HepG2 (cell line): ENCODE data around the gene AFF1. TPM values are rescaled to one million over a fixed set of nuclear protein-coding genes. Genes with fewer than 3 reads are reported as not detected.

Experiments used
- ATAC-seq: fragments of 200-7000 bp; cut with Tn5 transposase; 3 replicates; pipeline ENCODE4 v1.9.1; 2020; ENCODE audit warnings: mild to moderate bottlenecking, moderate library complexity
- BruUV-seq: library from RNA; stranded (reverse); fragments of 400-500 nt; replicated peaks from 2 replicates; lab custom pipeline; 2021; lab: Mats Ljungman, UMichigan
- CTCF ChIA-PET: fragments of 300-600 bp; formaldehyde crosslinking; extraction: SDS; loops from one replicate; lab custom pipeline; 2021; ENCODE audit warnings: low total read pairs, inconsistent platforms, low intra/inter-chr PET ratio; lab: Yijun Ruan, JAX
- POLR2A ChIA-PET: fragments of 350-600 bp; sonication (Branson Sonifier 250); formaldehyde crosslinking; loops from one replicate; lab custom pipeline; 2020; ENCODE audit warnings: antibody characterized with exemption, inconsistent platforms; lab: Yijun Ruan, JAX
- DNase-seq: peaks from one replicate; pipeline ENCODE4 v3.0.0-alpha.2; 2015; ENCODE audit warnings: low spot score
- FAIRE-seq: peaks from 3 replicates; lab custom pipeline; 2011; peaks lifted over from hg19 to GRCh38; lab: Jason Lieb, UNC
- H2AFZ ChIP-seq: one replicate; pipeline ENCODE4 v1.6.1; 2011; ENCODE audit warnings: low read length, inconsistent platforms
- H3K27ac ChIP-seq: fragments of 300-600 bp; 3 replicates; pipeline ENCODE4 v1.8.0; 2011; ENCODE audit warnings: mixed run types, mild to moderate bottlenecking, mixed read lengths, low read length, inconsistent platforms; ENCODE audit not compliant: insufficient read depth; ENCODE audit errors: extremely low read length
- H3K27me3 ChIP-seq, 2 experiments: fragments of 200-600 bp in 1 of 2; 2 replicates in 1 of 2; 3 replicates in 1 of 2; pipeline versions ENCODE4 v1.6.0 to v1.8.0; 2011; ENCODE audit warnings: low read length in 2 of 2, mild to moderate bottlenecking in 2 of 2, moderate library complexity in 2 of 2, inconsistent platforms in 1 of 2; ENCODE audit not compliant: insufficient read depth in 2 of 2, control insufficient read depth in 1 of 2
- H3K36me3 ChIP-seq, 2 experiments: fragments of 200-600 bp in 1 of 2; replicated peaks in 1 of 2; 2 replicates in 1 of 2; 3 replicates in 1 of 2; pipeline versions ENCODE4 v1.5.1 to v1.8.0; 2011; ENCODE audit warnings: low read length in 2 of 2, inconsistent platforms in 1 of 2; ENCODE audit not compliant: insufficient read depth in 2 of 2, control insufficient read depth in 1 of 2
- H3K4me1 ChIP-seq: 2 replicates; pipeline ENCODE4 v1.5.1; 2012; ENCODE audit warnings: low read length, inconsistent platforms; ENCODE audit not compliant: insufficient read depth
- H3K4me2 ChIP-seq: 2 replicates; pipeline ENCODE4 v1.6.0; 2011; ENCODE audit warnings: low read depth, low read length, inconsistent platforms
- H3K4me3 ChIP-seq, 3 experiments: fragments of 200-600 bp in 1 of 3; sonication (generic), shearing (Covaris generic) in 1 of 3; replicated peaks in 1 of 3; 2 replicates each; pipeline ENCODE4 v1.5.1; 2011 to 2016; ENCODE audit warnings: low read length in 3 of 3, inconsistent platforms in 2 of 3, low read depth in 2 of 3, mild to moderate bottlenecking in 2 of 3, control low read depth in 1 of 3, mixed read lengths in 1 of 3; ENCODE audit not compliant: insufficient read depth in 1 of 3
- H3K79me2 ChIP-seq: one replicate; pipeline ENCODE4 v1.6.1; 2011; ENCODE audit warnings: low read length, inconsistent platforms; ENCODE audit not compliant: insufficient read depth
- H3K9ac ChIP-seq: 2 replicates; pipeline ENCODE4 v1.6.0; 2011; ENCODE audit warnings: mild to moderate bottlenecking, low read depth, low read length, inconsistent platforms; ENCODE audit not compliant: insufficient read depth
- H3K9me3 ChIP-seq: 2 replicates; pipeline ENCODE4 v1.5.1; 2012; ENCODE audit warnings: mild to moderate bottlenecking, low read length
- H4K20me1 ChIP-seq: 2 replicates; pipeline ENCODE4 v1.6.0; 2011; ENCODE audit warnings: inconsistent platforms, mild to moderate bottlenecking, low read length, moderate library complexity; ENCODE audit not compliant: insufficient read depth
- GABPB1 ChIP-seq: IDR thresholded peaks from 2 replicates; pipeline ENCODE4 v1.6.1; 2016; ENCODE audit warnings: mild to moderate bottlenecking, missing genetic modification reagents, moderate library complexity, missing compliant biosample characterization
- HCFC1 ChIP-seq: fragments of 150-350 bp; IDR thresholded peaks from 2 replicates; pipeline ENCODE4 v1.6.1; 2014; ENCODE audit warnings: low read depth, low read length
- KDM6A ChIP-seq: IDR thresholded peaks from 2 replicates; pipeline ENCODE4 v1.6.1; 2016; ENCODE audit warnings: low read depth
- MTF1 ChIP-seq: sonication (generic); formaldehyde crosslinking; IDR thresholded peaks from 2 replicates; pipeline ENCODE4 v1.5.0; 2020; ENCODE audit warnings: missing genetic modification reagents
- NFRKB ChIP-seq: fragments of 450-650 bp; IDR thresholded peaks from 2 replicates; pipeline ENCODE4 v1.6.1; 2017
- NR2F6 ChIP-seq, 2 experiments: IDR thresholded peaks; 2 replicates each; pipeline ENCODE4 v1.6.1; 2016; ENCODE audit warnings: antibody characterized with exemption in 1 of 2, mild to moderate bottlenecking in 1 of 2
- PAWR ChIP-seq: sonication (generic); formaldehyde crosslinking; IDR thresholded peaks from 2 replicates; pipeline ENCODE4 v1.4.0; 2020; ENCODE audit warnings: missing genetic modification reagents, mild to moderate bottlenecking, borderline replicate concordance
- PHF8 ChIP-seq: sonication (generic); formaldehyde crosslinking; IDR thresholded peaks from 2 replicates; pipeline ENCODE4 v1.5.0; 2020; ENCODE audit warnings: missing genetic modification reagents
- TOE1 ChIP-seq: sonication (generic); formaldehyde crosslinking; IDR thresholded peaks from 2 replicates; pipeline ENCODE4 v1.4.0; 2020; ENCODE audit warnings: mild to moderate bottlenecking, missing genetic modification reagents
- ZNF572 ChIP-seq: sonication (generic); formaldehyde crosslinking; IDR thresholded peaks from 2 replicates; pipeline ENCODE4 v1.5.1; 2020; ENCODE audit warnings: mild to moderate bottlenecking, missing genetic modification reagents
- ZNF678 ChIP-seq: sonication (generic); formaldehyde crosslinking; IDR thresholded peaks from 2 replicates; pipeline ENCODE4 v1.4.0; 2020; ENCODE audit warnings: mild to moderate bottlenecking, missing genetic modification reagents
- ZNF7 ChIP-seq: IDR thresholded peaks from 2 replicates; pipeline ENCODE4 v1.6.1; 2016; ENCODE audit warnings: missing biosample characterization, missing genetic modification reagents
- ZNF776 ChIP-seq: sonication (generic); formaldehyde crosslinking; IDR thresholded peaks from 2 replicates; pipeline ENCODE4 v1.4.0; 2020; ENCODE audit warnings: mild to moderate bottlenecking, missing genetic modification reagents
- ZSCAN20 ChIP-seq: sonication (generic); formaldehyde crosslinking; IDR thresholded peaks from 2 replicates; pipeline ENCODE4 v1.4.0; 2020; ENCODE audit warnings: missing genetic modification reagents, mild to moderate bottlenecking, borderline replicate concordance
- WGBS: methylation state at CpG from one replicate; pipeline ENCODE4 v1.1.6; 2017; ENCODE audit warnings: low lambda C conversion rate; 5-methylcytosine and 5-hydroxymethylcytosine counted together
- in situ Hi-C: cut with HindIII; loops from 2 replicates; pipeline ENCODE4 v1.10.0; 2017; ENCODE audit warnings: low pct_unique_long_range_greater_than_20kb; ENCODE audit not compliant: extremely low pct_ligation_motif_present
- intact Hi-C: fragments of 100-400 bp; cut with micrococcal nuclease; formaldehyde crosslinking; loops from one replicate; pipeline ENCODE4 v1.10.0; 2022; ENCODE audit not compliant: unreplicated experiment
- polyA plus RNA-seq, 8 experiments: library from polyadenylated mRNA; depleted of rRNA in 3 of 8; stranded (reverse) in 7 of 8; unstranded in 1 of 8; fragments of >200 nt; fragmentation: Illumina TruSeq in 4 of 8; extraction: Trizol in 4 of 8; gene quantifications; 2 replicates each; pipeline versions ENCODE4 v1.2.1 to v1.2.3, GENCODE V29; 2011 to 2016; ENCODE audit warnings: low read depth in 4 of 8, missing spikeins in 1 of 8, mixed read lengths in 1 of 8; ENCODE audit not compliant: insufficient read depth in 1 of 8
- total RNA-seq, 5 experiments: library from RNA; depleted of rRNA; stranded (reverse); fragments of >200 nt; fragmentation: Illumina TruSeq; extraction: Trizol; gene quantifications; 2 replicates each; pipeline ENCODE4 v1.2.3, GENCODE V29; 2016; ENCODE audit warnings: low read depth in 1 of 5
- TF ChIP-seq, protein P1 (sequence below): sonication (generic); formaldehyde crosslinking; IDR thresholded peaks from 2 replicates; pipeline ENCODE4 v1.8.0; 2023; ENCODE audit warnings: mild to moderate bottlenecking, missing genetic modification reagents
- TF ChIP-seq, protein P2 (sequence below): sonication (generic); formaldehyde crosslinking; IDR thresholded peaks from 2 replicates; pipeline ENCODE4 v1.4.0; 2020; ENCODE audit warnings: low read depth, mild to moderate bottlenecking, missing genetic modification reagents
- TF ChIP-seq, protein P3 (sequence below): sonication (generic); formaldehyde crosslinking; IDR thresholded peaks from 2 replicates; pipeline ENCODE4 v1.4.0; 2020; ENCODE audit warnings: mild to moderate bottlenecking, low read depth, missing genetic modification reagents
- TF ChIP-seq, protein P4 (sequence below): sonication (generic); formaldehyde crosslinking; IDR thresholded peaks from 2 replicates; pipeline ENCODE4 v1.8.1; 2023; ENCODE audit warnings: mild to moderate bottlenecking, missing genetic modification reagents, borderline replicate concordance

Gene AFF1
- total and polyA plus RNA-seq, 2 of the 13 experiments (the other 11 are each of a cell fraction or from before 2014, with no cell fraction given): 15.5 to 15.9 TPM

DNA sequence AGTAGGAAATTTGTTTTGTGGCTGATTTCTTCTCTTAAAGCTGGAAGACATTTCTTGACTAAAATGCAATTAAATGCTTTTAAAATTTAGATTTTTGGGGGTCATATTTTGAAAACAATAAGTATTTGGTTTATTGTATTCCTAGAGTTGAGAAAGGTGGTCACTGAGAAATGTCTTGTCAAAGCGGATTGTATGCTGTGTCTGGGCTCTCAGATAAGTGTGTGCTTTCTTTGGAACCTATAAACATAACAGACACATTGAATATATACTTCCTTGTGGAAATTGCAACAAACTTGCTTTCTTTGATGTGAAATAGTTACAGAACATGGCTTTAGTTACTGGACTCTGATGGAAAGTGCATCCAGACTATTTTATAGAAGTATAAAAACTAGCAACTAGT lies 75.4 kb downstream of the AFF1 start:
- no TSS peak for BruUV-seq
- H3K36me3 ChIP-seq: no peaks in the 10 kb centered on the region; a peak in 1 of 5 replicates
- no peak overlapping the region for H3K9ac ChIP-seq
- no peak overlapping the region for H3K27ac ChIP-seq
- in situ Hi-C loops: no loop called here
- POLR2A ChIA-PET: interaction anchor here (1.4 kb wide), 1 partner anchor 75 kb away, joined by 4 read pairs; the partner anchor contains the start of gene AFF1
- 93% methylated on average over 1 of the region's 1 CpG for WGBS
- H4K20me1 ChIP-seq: peaks cover 47% of the 10 kb centered on the region
- no peaks in the 10 kb centered on the region; a peak in 1 of 5 replicates for H3K27me3 ChIP-seq
- peaks cover 83% of the 10 kb centered on the region for H3K79me2 ChIP-seq
- ATAC-seq (no peak), FAIRE-seq (no peak), DNase-seq (no peak)
- H3K9me3 ChIP-seq: no peaks in the 10 kb centered on the region
- intact Hi-C loops: no loop called here
- CTCF ChIA-PET: no interaction called here
- no peak overlapping the region for H2AFZ ChIP-seq
- TF ChIP-seq, protein P1, sequence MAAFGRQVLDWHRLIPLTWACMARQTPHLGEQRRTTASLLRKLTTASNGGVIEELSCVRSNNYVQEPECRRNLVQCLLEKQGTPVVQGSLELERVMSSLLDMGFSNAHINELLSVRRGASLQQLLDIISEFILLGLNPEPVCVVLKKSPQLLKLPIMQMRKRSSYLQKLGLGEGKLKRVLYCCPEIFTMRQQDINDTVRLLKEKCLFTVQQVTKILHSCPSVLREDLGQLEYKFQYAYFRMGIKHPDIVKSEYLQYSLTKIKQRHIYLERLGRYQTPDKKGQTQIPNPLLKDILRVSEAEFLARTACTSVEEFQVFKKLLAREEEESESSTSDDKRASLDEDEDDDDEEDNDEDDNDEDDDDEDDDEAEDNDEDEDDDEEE: no peak
- no peak for TF ChIP-seq PAWR
- no peak for TF ChIP-seq ZNF7 (CRISPR knock-in tag)
- TF ChIP-seq, protein P2, sequence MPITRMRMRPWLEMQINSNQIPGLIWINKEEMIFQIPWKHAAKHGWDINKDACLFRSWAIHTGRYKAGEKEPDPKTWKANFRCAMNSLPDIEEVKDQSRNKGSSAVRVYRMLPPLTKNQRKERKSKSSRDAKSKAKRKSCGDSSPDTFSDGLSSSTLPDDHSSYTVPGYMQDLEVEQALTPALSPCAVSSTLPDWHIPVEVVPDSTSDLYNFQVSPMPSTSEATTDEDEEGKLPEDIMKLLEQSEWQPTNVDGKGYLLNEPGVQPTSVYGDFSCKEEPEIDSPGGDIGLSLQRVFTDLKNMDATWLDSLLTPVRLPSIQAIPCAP: no peak
- TF ChIP-seq, protein P3, sequence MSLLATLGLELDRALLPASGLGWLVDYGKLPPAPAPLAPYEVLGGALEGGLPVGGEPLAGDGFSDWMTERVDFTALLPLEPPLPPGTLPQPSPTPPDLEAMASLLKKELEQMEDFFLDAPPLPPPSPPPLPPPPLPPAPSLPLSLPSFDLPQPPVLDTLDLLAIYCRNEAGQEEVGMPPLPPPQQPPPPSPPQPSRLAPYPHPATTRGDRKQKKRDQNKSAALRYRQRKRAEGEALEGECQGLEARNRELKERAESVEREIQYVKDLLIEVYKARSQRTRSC (CRISPR knock-in tag): no peak
- TF ChIP-seq, protein P4, sequence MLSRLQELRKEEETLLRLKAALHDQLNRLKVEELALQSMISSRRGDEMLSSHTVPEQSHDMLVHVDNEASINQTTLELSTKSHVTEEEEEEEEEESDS (CRISPR knock-in tag): no peak
- TF ChIP-seq NR2F6 (IDR thresholded peaks at IDR 0.05): no peak
- no peak for TF ChIP-seq NR2F6 (CRISPR knock-in tag; IDR thresholded peaks at IDR 0.05)
- no peak for TF ChIP-seq MTF1
- no peak for TF ChIP-seq NFRKB
- no peak for TF ChIP-seq KDM6A
- TF ChIP-seq ZNF678 (CRISPR knock-in tag): no peak
- no peak for TF ChIP-seq GABPB1 (CRISPR knock-in tag)
- TF ChIP-seq ZNF572: no peak
- no peak for TF ChIP-seq HCFC1
- TF ChIP-seq TOE1 (CRISPR knock-in tag): no peak
- no peak for TF ChIP-seq PHF8 (CRISPR knock-in tag)
- TF ChIP-seq ZSCAN20 (CRISPR knock-in tag): no peak
- TF ChIP-seq ZNF776: no peak
- H3K4me2 ChIP-seq: no peak overlapping the region
- no peak overlapping the region for H3K4me3 ChIP-seq
- peaks cover 82% of the 10 kb centered on the region for H3K4me1 ChIP-seq
